Left lung (tissue), 10 donors: ENCODE results near the gene DISP1. TPM values are rescaled to one million over a fixed set of nuclear protein-coding genes. Genes with fewer than 3 reads are reported as not detected.

ENCODE experiments used
- ATAC-seq: fragments of 200-7000 bp; cut with Tn5 transposase; one replicate; pipeline ENCODE4 v1.9.1; 2020; ENCODE audit warnings: moderate library complexity
- DNase-seq, 4 donors: peaks; one replicate each; pipeline ENCODE4 v3.0.0-alpha.2; 2013 to 2020
- H3K27ac ChIP-seq, 2 donors: fragments of 200-600 bp; sonication (generic) in 1 of 2; one replicate each; pipeline versions ENCODE4 v1.5.0 to v1.8.0; 2020 to 2021
- H3K27me3 ChIP-seq, 2 donors: fragments of 200-600 bp; sonication (generic) in 1 of 2; one replicate each; pipeline versions ENCODE4 v1.5.0 to v1.8.0; 2020 to 2021
- H3K36me3 ChIP-seq, 2 donors: fragments of 200-600 bp; sonication (generic) in 1 of 2; one replicate each; pipeline versions ENCODE4 v1.5.0 to v1.8.0; 2020 to 2021
- H3K4me1 ChIP-seq, 2 donors: fragments of 200-600 bp; one replicate each; pipeline ENCODE4 v1.8.0; 2021
- H3K4me3 ChIP-seq, 2 donors: fragments of 200-600 bp; sonication (generic) in 1 of 2; one replicate each; pipeline versions ENCODE4 v1.5.0 to v1.8.0; 2020 to 2021; ENCODE audit warnings: mild to moderate bottlenecking in 1 of 2
- H3K9me3 ChIP-seq, 2 donors: fragments of 200-600 bp; sonication (generic) in 1 of 2; one replicate each; pipeline versions ENCODE4 v1.5.0 to v1.8.0; 2020 to 2021
- intact Hi-C, 2 donors: fragments of 100-400 bp; cut with DNase I; formaldehyde crosslinking; loops; one replicate each; pipeline versions ENCODE4 v1.11.2 to v1.14.2; 2022
- polyA plus RNA-seq, 6 donors: library from polyadenylated mRNA; unstranded; fragments of 120-200 nt; gene quantifications; one replicate each; pipeline ENCODE4 v1.2.1, GENCODE V29; 2013; ENCODE audit not compliant: insufficient read length in 6 of 6
- total RNA-seq, 2 donors: library from RNA; stranded (reverse); fragmentation: NEBNext Ultra II Directional; extraction: Animal tissue kit (Norgen Biotek cat#: 25700); gene quantifications; one replicate each; pipeline ENCODE4 v1.2.1, GENCODE V29; 2021
- TF ChIP-seq, protein P1 (sequence below), 2 donors: fragments of 200-600 bp; sonication (generic) in 1 of 2; IDR thresholded peaks; one replicate each; pipeline versions ENCODE4 v1.5.0 to v1.8.0; 2021; ENCODE audit warnings: antibody characterized with exemption in 2 of 2
- donor health status: DM: no; HTN: yes; CAD: no.
- donor health status: DM: no; HTN: no; CAD: no.

The DISP1 gene
- total and polyA plus RNA-seq, 8 donors: 17.2 to 23.9 (median 20.5) TPM

DNA sequence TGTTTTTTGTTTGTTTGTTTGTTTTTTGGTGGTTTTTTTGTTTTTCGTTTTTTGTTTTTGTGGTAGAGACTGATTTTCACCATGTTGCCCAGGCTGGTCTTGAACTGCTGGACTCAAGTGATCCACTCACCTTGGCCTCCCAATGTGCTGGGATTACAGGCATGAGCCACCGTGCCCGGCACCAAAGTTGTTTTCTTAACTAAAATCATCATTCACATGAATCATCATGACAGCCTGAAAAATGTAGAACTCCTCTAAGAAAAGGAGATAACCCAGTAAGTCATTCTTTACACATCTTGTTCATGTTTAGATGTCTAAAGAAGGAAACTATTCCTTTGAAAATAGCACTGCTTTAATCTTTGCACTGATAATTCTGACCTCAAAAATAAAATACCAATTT is 37.5 kb downstream of the DISP1 start:
- ATAC-seq (no peak), DNase-seq (no peak)
- Histone ChIP-seq H3K27me3 (no peaks in the 10 kb centered on the region), H3K4me3 (no peak overlapping the region), H3K36me3 (no peaks in the 10 kb centered on the region), H3K27ac (no peak overlapping the region), H3K9me3 (no peaks in the 10 kb centered on the region), H3K4me1 (no peaks in the 10 kb centered on the region)
- intact Hi-C loops: no loop called here
- TF ChIP-seq, protein P1, sequence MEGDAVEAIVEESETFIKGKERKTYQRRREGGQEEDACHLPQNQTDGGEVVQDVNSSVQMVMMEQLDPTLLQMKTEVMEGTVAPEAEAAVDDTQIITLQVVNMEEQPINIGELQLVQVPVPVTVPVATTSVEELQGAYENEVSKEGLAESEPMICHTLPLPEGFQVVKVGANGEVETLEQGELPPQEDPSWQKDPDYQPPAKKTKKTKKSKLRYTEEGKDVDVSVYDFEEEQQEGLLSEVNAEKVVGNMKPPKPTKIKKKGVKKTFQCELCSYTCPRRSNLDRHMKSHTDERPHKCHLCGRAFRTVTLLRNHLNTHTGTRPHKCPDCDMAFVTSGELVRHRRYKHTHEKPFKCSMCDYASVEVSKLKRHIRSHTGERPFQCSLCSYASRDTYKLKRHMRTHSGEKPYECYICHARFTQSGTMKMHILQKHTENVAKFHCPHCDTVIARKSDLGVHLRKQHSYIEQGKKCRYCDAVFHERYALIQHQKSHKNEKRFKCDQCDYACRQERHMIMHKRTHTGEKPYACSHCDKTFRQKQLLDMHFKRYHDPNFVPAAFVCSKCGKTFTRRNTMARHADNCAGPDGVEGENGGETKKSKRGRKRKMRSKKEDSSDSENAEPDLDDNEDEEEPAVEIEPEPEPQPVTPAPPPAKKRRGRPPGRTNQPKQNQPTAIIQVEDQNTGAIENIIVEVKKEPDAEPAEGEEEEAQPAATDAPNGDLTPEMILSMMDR (IDR thresholded peaks at IDR 0.05): no peak

- Histone ChIP-seq H3K36me3 (no peaks in the 10 kb centered on the region), H3K9me3 (peaks cover 0 to 5% of the 10 kb centered on the region in 2 donors), H3K27ac (no peak overlapping the region), H3K27me3 (no peaks in the 10 kb centered on the region), H3K4me3 (no peak overlapping the region), H3K4me1 (no peaks in the 10 kb centered on the region)
- TF ChIP-seq, protein P1 (IDR thresholded peaks at IDR 0.05): no peak
- intact Hi-C loops: no loop called here
- ATAC-seq (no peak), DNase-seq (no peak)
These were observed 46.2 kb downstream of the DISP1 start for GRCh38 chr1:222861062-222861461.

Other genes with a start within 250 kb of the DISP1 start
- gene TAF1A, start 225.1 kb upstream of the DISP1 start, total RNA-seq: 1 to 10 TPM; 6.1 to 9.8 TPM
- gene TAF1A, start 225.1 kb upstream of the DISP1 start, polyA plus RNA-seq: 10 to 100 TPM; 17.1 to 23.2 (median 19.9) TPM
- 10 to 100 TPM; 62.0 to 62.3 TPM for gene MIA3, start 196.9 kb upstream of the DISP1 start, total RNA-seq
- 10 to 100 TPM; 76.2 to 94.5 (median 86.5) TPM for gene MIA3, start 196.9 kb upstream of the DISP1 start, polyA plus RNA-seq
- gene AIDA, start 102.5 kb upstream of the DISP1 start, total RNA-seq: 10 to 100 TPM; 91.6 to 94.5 TPM
- gene AIDA, start 102.5 kb upstream of the DISP1 start, polyA plus RNA-seq: 10 to 100 TPM; 71.8 to 96.7 (median 84.5) TPM
- 10 to 100 TPM; 47.2 to 52.6 TPM for gene BROX, start 102.5 kb upstream of the DISP1 start, total RNA-seq
- 10 to 100 TPM; 41.4 to 52.1 (median 46.3) TPM for gene BROX, start 102.5 kb upstream of the DISP1 start, polyA plus RNA-seq
- not detected for gene FAM177B, start 77.8 kb upstream of the DISP1 start, total RNA-seq
- 1 to 10 TPM in 1 of 6 donors, under 1 TPM in 5; 0.28 to 1.2 (median 0.49) TPM for gene FAM177B, start 77.8 kb upstream of the DISP1 start, polyA plus RNA-seq